DOHH2 (cell line): ENCODE data around the gene C14orf180.

Experiments
- CTCF ChIP-seq: fragments of 200-600 bp; sonication (generic); IDR thresholded peaks from one replicate; pipeline ENCODE4 v1.5.1; 2014; ENCODE audit warnings: antibody characterized with exemption, mild to moderate bottlenecking, low read depth, low read length; ENCODE audit not compliant: poor library complexity, severe bottlenecking
- EZH2phosphoT487 ChIP-seq: fragments of 200-600 bp; sonication (generic); IDR thresholded peaks from 2 replicates; pipeline ENCODE4 v1.6.1; 2017; ENCODE audit warnings: borderline replicate concordance, mild to moderate bottlenecking, antibody characterized with exemption, low read length, moderate library complexity, mixed read lengths

- TF ChIP-seq EZH2phosphoT487 (no peak), CTCF (no peak)
These were observed 7.5 kb downstream of the C14orf180 start for GRCh38 chr14:104586832-104587620.
